H1 (cell line): ENCODE results near the gene ING1. TPM values are rescaled to one million over a fixed set of nuclear protein-coding genes. Genes with fewer than 3 reads are reported as not detected.

ENCODE experiments used
- BCL11A ChIP-seq, 2 experiments: IDR thresholded peaks; one replicate each; pipeline ENCODE4 v1.6.1; 2011; ENCODE audit warnings: low read depth in 2 of 2, low read length in 2 of 2, mild to moderate bottlenecking in 2 of 2
- CBX5 ChIP-seq: fragments of 300-800, 300-1000 bp; sonication (generic); IDR thresholded peaks from 2 replicates; pipeline ENCODE4 v1.7.1; 2016; ENCODE audit warnings: antibody characterized with exemption, low read length, low read depth
- EP300 ChIP-seq, 2 experiments: IDR thresholded peaks; 1 replicate in 1 of 2; 2 replicates in 1 of 2; pipeline ENCODE4 v1.6.1; 2011 to 2012; ENCODE audit warnings: low read depth in 2 of 2, low read length in 2 of 2, mild to moderate bottlenecking in 2 of 2, borderline replicate concordance in 1 of 2, inconsistent platforms in 1 of 2, moderate library complexity in 1 of 2
- FOSL1 ChIP-seq: IDR thresholded peaks from 2 replicates; pipeline ENCODE4 v1.6.1; 2011; ENCODE audit warnings: mild to moderate bottlenecking, low read depth, low read length, moderate library complexity; ENCODE audit not compliant: insufficient read depth
- GABPA ChIP-seq: IDR thresholded peaks from 2 replicates; pipeline ENCODE4 v1.6.1; 2011; ENCODE audit warnings: mild to moderate bottlenecking, low read length, moderate library complexity, borderline replicate concordance; ENCODE audit not compliant: insufficient read depth
- SUZ12 ChIP-seq: fragments of 200-600 bp; sonication (generic); IDR thresholded peaks from 2 replicates; pipeline ENCODE4 v1.6.1; 2012; ENCODE audit warnings: mild to moderate bottlenecking, inconsistent platforms, low read length, moderate library complexity, mixed read lengths
- TAF7 ChIP-seq: optimal IDR thresholded peaks from 2 replicates; pipeline ENCODE3; 2011; ENCODE audit warnings: low read depth, mild to moderate bottlenecking, inconsistent platforms, low read length, moderate library complexity, borderline replicate concordance
- TCF12 ChIP-seq: IDR thresholded peaks from 2 replicates; pipeline ENCODE4 v1.6.1; 2011; ENCODE audit warnings: low read depth, mild to moderate bottlenecking, low read length
- polyA plus RNA-seq, 7 experiments: library from polyadenylated mRNA; depleted of rRNA in 3 of 7; stranded (reverse) in 5 of 7; unstranded in 2 of 7; fragments of >200 nt in 5 of 7; fragments of 200-250 nt in 2 of 7; gene quantifications; 1 replicate in 5 of 7; 2 replicates in 1 of 7; 4 replicates in 1 of 7; pipeline versions ENCODE4 v1.2.1 to v1.2.3, GENCODE V29; 2011 to 2013; ENCODE audit warnings: missing spikeins in 2 of 7, mixed read lengths in 2 of 7
- total RNA-seq: library from RNA; stranded (reverse); fragmentation: NEBNext Ultra II Directional; extraction: Animal tissue kit (Norgen Biotek cat#: 25700); gene quantifications from 2 replicates; pipeline ENCODE4 v1.2.1, GENCODE V29; 2021
- TF ChIP-seq, protein P1 (sequence below): fragments of 300-600 bp; sonication (generic); IDR thresholded peaks from 2 replicates; pipeline ENCODE4 v1.7.1; 2012; ENCODE audit warnings: low read length, moderate library complexity, mild to moderate bottlenecking, inconsistent platforms; ENCODE audit not compliant: insufficient replicate concordance

ING1 gene
- total and polyA plus RNA-seq, 2 of the 8 experiments (the other 6 are each of a cell fraction or from before 2014, with no cell fraction given), result 22.3 to 26.6 TPM

DNA sequence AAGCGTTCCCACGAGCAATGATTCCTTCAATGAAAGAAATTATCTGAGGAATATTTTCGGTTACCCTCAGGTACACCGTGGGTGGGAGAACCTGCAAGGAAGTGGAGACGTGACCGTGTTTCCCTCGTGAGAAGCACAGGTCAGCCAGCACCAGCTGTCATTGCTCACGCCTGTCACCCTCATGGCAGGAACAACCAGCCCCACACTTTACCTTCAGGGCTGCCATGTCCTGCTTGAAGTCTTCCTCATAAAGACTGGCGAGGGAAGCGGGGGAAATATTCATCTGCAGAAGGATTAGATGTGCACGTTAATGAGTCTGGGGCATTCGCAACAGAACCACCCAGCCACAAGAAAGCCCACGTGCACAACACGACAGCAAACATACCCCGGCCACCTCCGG is 25.8 kb upstream of the ING1 start (continued):
- TF ChIP-seq, protein P1, sequence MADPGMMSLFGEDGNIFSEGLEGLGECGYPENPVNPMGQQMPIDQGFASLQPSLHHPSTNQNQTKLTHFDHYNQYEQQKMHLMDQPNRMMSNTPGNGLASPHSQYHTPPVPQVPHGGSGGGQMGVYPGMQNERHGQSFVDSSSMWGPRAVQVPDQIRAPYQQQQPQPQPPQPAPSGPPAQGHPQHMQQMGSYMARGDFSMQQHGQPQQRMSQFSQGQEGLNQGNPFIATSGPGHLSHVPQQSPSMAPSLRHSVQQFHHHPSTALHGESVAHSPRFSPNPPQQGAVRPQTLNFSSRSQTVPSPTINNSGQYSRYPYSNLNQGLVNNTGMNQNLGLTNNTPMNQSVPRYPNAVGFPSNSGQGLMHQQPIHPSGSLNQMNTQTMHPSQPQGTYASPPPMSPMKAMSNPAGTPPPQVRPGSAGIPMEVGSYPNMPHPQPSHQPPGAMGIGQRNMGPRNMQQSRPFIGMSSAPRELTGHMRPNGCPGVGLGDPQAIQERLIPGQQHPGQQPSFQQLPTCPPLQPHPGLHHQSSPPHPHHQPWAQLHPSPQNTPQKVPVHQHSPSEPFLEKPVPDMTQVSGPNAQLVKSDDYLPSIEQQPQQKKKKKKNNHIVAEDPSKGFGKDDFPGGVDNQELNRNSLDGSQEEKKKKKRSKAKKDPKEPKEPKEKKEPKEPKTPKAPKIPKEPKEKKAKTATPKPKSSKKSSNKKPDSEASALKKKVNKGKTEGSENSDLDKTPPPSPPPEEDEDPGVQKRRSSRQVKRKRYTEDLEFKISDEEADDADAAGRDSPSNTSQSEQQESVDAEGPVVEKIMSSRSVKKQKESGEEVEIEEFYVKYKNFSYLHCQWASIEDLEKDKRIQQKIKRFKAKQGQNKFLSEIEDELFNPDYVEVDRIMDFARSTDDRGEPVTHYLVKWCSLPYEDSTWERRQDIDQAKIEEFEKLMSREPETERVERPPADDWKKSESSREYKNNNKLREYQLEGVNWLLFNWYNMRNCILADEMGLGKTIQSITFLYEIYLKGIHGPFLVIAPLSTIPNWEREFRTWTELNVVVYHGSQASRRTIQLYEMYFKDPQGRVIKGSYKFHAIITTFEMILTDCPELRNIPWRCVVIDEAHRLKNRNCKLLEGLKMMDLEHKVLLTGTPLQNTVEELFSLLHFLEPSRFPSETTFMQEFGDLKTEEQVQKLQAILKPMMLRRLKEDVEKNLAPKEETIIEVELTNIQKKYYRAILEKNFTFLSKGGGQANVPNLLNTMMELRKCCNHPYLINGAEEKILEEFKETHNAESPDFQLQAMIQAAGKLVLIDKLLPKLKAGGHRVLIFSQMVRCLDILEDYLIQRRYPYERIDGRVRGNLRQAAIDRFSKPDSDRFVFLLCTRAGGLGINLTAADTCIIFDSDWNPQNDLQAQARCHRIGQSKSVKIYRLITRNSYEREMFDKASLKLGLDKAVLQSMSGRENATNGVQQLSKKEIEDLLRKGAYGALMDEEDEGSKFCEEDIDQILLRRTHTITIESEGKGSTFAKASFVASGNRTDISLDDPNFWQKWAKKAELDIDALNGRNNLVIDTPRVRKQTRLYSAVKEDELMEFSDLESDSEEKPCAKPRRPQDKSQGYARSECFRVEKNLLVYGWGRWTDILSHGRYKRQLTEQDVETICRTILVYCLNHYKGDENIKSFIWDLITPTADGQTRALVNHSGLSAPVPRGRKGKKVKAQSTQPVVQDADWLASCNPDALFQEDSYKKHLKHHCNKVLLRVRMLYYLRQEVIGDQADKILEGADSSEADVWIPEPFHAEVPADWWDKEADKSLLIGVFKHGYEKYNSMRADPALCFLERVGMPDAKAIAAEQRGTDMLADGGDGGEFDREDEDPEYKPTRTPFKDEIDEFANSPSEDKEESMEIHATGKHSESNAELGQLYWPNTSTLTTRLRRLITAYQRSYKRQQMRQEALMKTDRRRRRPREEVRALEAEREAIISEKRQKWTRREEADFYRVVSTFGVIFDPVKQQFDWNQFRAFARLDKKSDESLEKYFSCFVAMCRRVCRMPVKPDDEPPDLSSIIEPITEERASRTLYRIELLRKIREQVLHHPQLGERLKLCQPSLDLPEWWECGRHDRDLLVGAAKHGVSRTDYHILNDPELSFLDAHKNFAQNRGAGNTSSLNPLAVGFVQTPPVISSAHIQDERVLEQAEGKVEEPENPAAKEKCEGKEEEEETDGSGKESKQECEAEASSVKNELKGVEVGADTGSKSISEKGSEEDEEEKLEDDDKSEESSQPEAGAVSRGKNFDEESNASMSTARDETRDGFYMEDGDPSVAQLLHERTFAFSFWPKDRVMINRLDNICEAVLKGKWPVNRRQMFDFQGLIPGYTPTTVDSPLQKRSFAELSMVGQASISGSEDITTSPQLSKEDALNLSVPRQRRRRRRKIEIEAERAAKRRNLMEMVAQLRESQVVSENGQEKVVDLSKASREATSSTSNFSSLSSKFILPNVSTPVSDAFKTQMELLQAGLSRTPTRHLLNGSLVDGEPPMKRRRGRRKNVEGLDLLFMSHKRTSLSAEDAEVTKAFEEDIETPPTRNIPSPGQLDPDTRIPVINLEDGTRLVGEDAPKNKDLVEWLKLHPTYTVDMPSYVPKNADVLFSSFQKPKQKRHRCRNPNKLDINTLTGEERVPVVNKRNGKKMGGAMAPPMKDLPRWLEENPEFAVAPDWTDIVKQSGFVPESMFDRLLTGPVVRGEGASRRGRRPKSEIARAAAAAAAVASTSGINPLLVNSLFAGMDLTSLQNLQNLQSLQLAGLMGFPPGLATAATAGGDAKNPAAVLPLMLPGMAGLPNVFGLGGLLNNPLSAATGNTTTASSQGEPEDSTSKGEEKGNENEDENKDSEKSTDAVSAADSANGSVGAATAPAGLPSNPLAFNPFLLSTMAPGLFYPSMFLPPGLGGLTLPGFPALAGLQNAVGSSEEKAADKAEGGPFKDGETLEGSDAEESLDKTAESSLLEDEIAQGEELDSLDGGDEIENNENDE, result no peak
- TF ChIP-seq TCF12 (no peak), SUZ12 (no peak), BCL11A (IDR thresholded peaks at IDR 0.05; ENCODE audit: low read depth in 2 of 2, low read length in 2 of 2) (no peak), TAF7 (no peak), EP300 (IDR thresholded peaks at IDR 0.05; ENCODE audit: borderline replicate concordance in 1 of 2, low read depth in 2 of 2, low read length in 2 of 2) (no peak), FOSL1 (no peak), CBX5 (no peak), GABPA (no peak)
- TF ChIP-seq, all 59 proteins: peak for 0
